ENCODE results near the gene HLA-DQB1.
"Not testable (repeated sequence)": the region's sequence is repeated elsewhere in the genome, so short reads cannot be mapped to it uniquely, and the experiment has no call there.

Gene HLA-DQB1

GRCh38 chr6:32637219-32637880 lies 29.1 kb downstream of the HLA-DQB1 start, which contains the start of gene HLA-DQA1:
HLA-DQA1 (plus strand) TSS chr6:32637406; CDS start chr6:32637459, 53 bp downstream.
- Histone ChIP-seq H3K4me1 (ENCODE audit: insufficient read depth, insufficient read length) (no peaks in the 10 kb centered on the region), H3K9ac (ENCODE audit: insufficient read length, low read depth) (no peak within 1 kb of the TSS)

GRCh38 chr6:32635526-32636123 lies 30.8 kb downstream of the HLA-DQB1 start:
- no peak for TF ChIP-seq YY1 (IDR thresholded peaks at IDR 0.05; ENCODE audit: insufficient read depth, insufficient read length)
- no peaks in the 10 kb centered on the region for H3K36me3 ChIP-seq (ENCODE audit: insufficient read depth, insufficient read length, low read length)
- no peaks in the 10 kb centered on the region for H3K27me3 ChIP-seq (ENCODE audit: insufficient read depth, insufficient read length)
- H3K9me3 ChIP-seq (ENCODE audit: insufficient read depth, low read length), result no peaks in the 10 kb centered on the region
- H3K4me3 ChIP-seq (ENCODE audit: insufficient read length, low read depth), result no peak overlapping the region
- H3K4me1 ChIP-seq (ENCODE audit: insufficient read depth, insufficient read length), result no peaks in the 10 kb centered on the region
- H3K9ac ChIP-seq (ENCODE audit: insufficient read length, low read depth), result no peak overlapping the region
- DNase-seq (ENCODE audit: low read depth, low spot score), result no peak

More at GRCh38 chr6:32637219-32637880, 29.1 kb downstream of the HLA-DQB1 start, which contains the start of gene HLA-DQA1:
- H3K4me3 ChIP-seq (ENCODE audit: insufficient read length, low read depth), result no peak within 1 kb of the TSS
- no peaks in the 10 kb centered on the region for H3K9me3 ChIP-seq (ENCODE audit: insufficient read depth, low read length)
- no peaks in the 10 kb centered on the region for H3K27me3 ChIP-seq (ENCODE audit: insufficient read depth, insufficient read length)
- TF ChIP-seq ZNF274 (IDR thresholded peaks at IDR 0.05; ENCODE audit: low read depth, low read length) (no peak), SUZ12 (IDR thresholded peaks at IDR 0.05; ENCODE audit: extremely low read depth, insufficient read depth, insufficient read length) (no peak), YY1 (IDR thresholded peaks at IDR 0.05; ENCODE audit: insufficient read depth, insufficient read length) (no peak)
- no peaks in the 10 kb centered on the region for H3K36me3 ChIP-seq (ENCODE audit: insufficient read depth, insufficient read length, low read length)
- no peak for DNase-seq (ENCODE audit: low read depth, low spot score)

GRCh38 chr6:32629793-32630192 lies 36.7 kb downstream of the HLA-DQB1 start:
- not testable (repeated sequence) for H3K27me3 ChIP-seq (ENCODE audit: insufficient read depth, insufficient read length); H3K4me3 ChIP-seq (ENCODE audit: insufficient read length, low read depth); H3K36me3 ChIP-seq (ENCODE audit: insufficient read depth, insufficient read length, low read length); DNase-seq (ENCODE audit: low read depth, low spot score); H3K4me1 ChIP-seq (ENCODE audit: insufficient read depth, insufficient read length); H3K9ac ChIP-seq (ENCODE audit: insufficient read length, low read depth); H3K9me3 ChIP-seq (ENCODE audit: insufficient read depth, low read length)

GRCh38 chr6:32627831-32628230 lies 38.6 kb downstream of the HLA-DQB1 start:
- H3K4me3 ChIP-seq (ENCODE audit: insufficient read length, low read depth), result no peak overlapping the region
- H3K9me3 ChIP-seq (ENCODE audit: insufficient read depth, low read length), result no peaks in the 10 kb centered on the region
- TF ChIP-seq SUZ12 (IDR thresholded peaks at IDR 0.05; ENCODE audit: extremely low read depth, insufficient read depth, insufficient read length) (no peak), YY1 (IDR thresholded peaks at IDR 0.05; ENCODE audit: insufficient read depth, insufficient read length) (no peak), ZNF274 (IDR thresholded peaks at IDR 0.05; ENCODE audit: low read depth, low read length) (no peak)
- H3K27me3 ChIP-seq (ENCODE audit: insufficient read depth, insufficient read length), result no peaks in the 10 kb centered on the region
- H3K9ac ChIP-seq (ENCODE audit: insufficient read length, low read depth), result no peak overlapping the region
- no peaks in the 10 kb centered on the region for H3K4me1 ChIP-seq (ENCODE audit: insufficient read depth, insufficient read length)
- H3K36me3 ChIP-seq (ENCODE audit: insufficient read depth, insufficient read length, low read length), result no peaks in the 10 kb centered on the region
- DNase-seq (ENCODE audit: low read depth, low spot score), result no peak

GRCh38 chr6:32627249-32627648 lies 39.2 kb downstream of the HLA-DQB1 start:
- Histone ChIP-seq H3K4me3 (ENCODE audit: insufficient read length, low read depth) (no peak overlapping the region), H3K27me3 (ENCODE audit: insufficient read depth, insufficient read length) (no peaks in the 10 kb centered on the region), H3K9me3 (ENCODE audit: insufficient read depth, low read length) (no peaks in the 10 kb centered on the region), H3K4me1 (ENCODE audit: insufficient read depth, insufficient read length) (no peaks in the 10 kb centered on the region), H3K36me3 (ENCODE audit: insufficient read depth, insufficient read length, low read length) (no peaks in the 10 kb centered on the region), H3K9ac (ENCODE audit: insufficient read length, low read depth) (no peak overlapping the region)
- no peak for DNase-seq (ENCODE audit: low read depth, low spot score)
- TF ChIP-seq ZNF274 (IDR thresholded peaks at IDR 0.05; ENCODE audit: low read depth, low read length), result no peak
- TF ChIP-seq SUZ12 (IDR thresholded peaks at IDR 0.05; ENCODE audit: extremely low read depth, insufficient read depth, insufficient read length), result no peak
- TF ChIP-seq YY1 (IDR thresholded peaks at IDR 0.05; ENCODE audit: insufficient read depth, insufficient read length), result no peak

- H3K36me3 ChIP-seq (ENCODE audit: insufficient read depth, insufficient read length, low read length), result no peaks in the 10 kb centered on the region
- DNase-seq (ENCODE audit: low read depth, low spot score), result no peak
- H3K4me1 ChIP-seq (ENCODE audit: insufficient read depth, insufficient read length), result no peaks in the 10 kb centered on the region
- no peak for TF ChIP-seq SUZ12 (IDR thresholded peaks at IDR 0.05; ENCODE audit: extremely low read depth, insufficient read depth, insufficient read length)
- TF ChIP-seq YY1 (IDR thresholded peaks at IDR 0.05; ENCODE audit: insufficient read depth, insufficient read length), result no peak
- no peak for TF ChIP-seq ZNF274 (IDR thresholded peaks at IDR 0.05; ENCODE audit: low read depth, low read length)
- no peaks in the 10 kb centered on the region for H3K27me3 ChIP-seq (ENCODE audit: insufficient read depth, insufficient read length)
- no peak overlapping the region for H3K4me3 ChIP-seq (ENCODE audit: insufficient read length, low read depth)
- H3K9me3 ChIP-seq (ENCODE audit: insufficient read depth, low read length), result no peaks in the 10 kb centered on the region
- no peak overlapping the region for H3K9ac ChIP-seq (ENCODE audit: insufficient read length, low read depth)
These were observed 41.3 kb downstream of the HLA-DQB1 start for GRCh38 chr6:32625137-32625536.

- no peaks in the 10 kb centered on the region for H3K36me3 ChIP-seq (ENCODE audit: insufficient read depth, insufficient read length, low read length)
- H3K4me1 ChIP-seq (ENCODE audit: insufficient read depth, insufficient read length), result no peaks in the 10 kb centered on the region
- no peaks in the 10 kb centered on the region for H3K9me3 ChIP-seq (ENCODE audit: insufficient read depth, low read length)
- TF ChIP-seq YY1 (IDR thresholded peaks at IDR 0.05; ENCODE audit: insufficient read depth, insufficient read length), result no peak
- no peak for TF ChIP-seq SUZ12 (IDR thresholded peaks at IDR 0.05; ENCODE audit: extremely low read depth, insufficient read depth, insufficient read length)
- TF ChIP-seq ZNF274 (IDR thresholded peaks at IDR 0.05; ENCODE audit: low read depth, low read length), result no peak
- DNase-seq (ENCODE audit: low read depth, low spot score), result no peak
- no peak overlapping the region for H3K4me3 ChIP-seq (ENCODE audit: insufficient read length, low read depth)
- no peak overlapping the region for H3K9ac ChIP-seq (ENCODE audit: insufficient read length, low read depth)
- no peaks in the 10 kb centered on the region for H3K27me3 ChIP-seq (ENCODE audit: insufficient read depth, insufficient read length)
These were observed 41.9 kb downstream of the HLA-DQB1 start for GRCh38 chr6:32624565-32624964.
